BLaER1 (cell line): Measurements from ENCODE around the gene CCDC88C.
"Not testable (repeated sequence)": the region's sequence is repeated elsewhere in the genome, so short reads cannot be mapped to it uniquely, and the experiment has no call there.

Experiments used
- H3K27ac ChIP-seq: shearing (Covaris generic); formaldehyde crosslinking; 2 replicates; pipeline ENCODE4 v1.8.1; 2022
- H3K27me3 ChIP-seq: shearing (Covaris generic); formaldehyde crosslinking; 2 replicates; pipeline ENCODE4 v1.8.1; 2022
- H3K36me3 ChIP-seq: shearing (Covaris generic); formaldehyde crosslinking; 2 replicates; pipeline ENCODE4 v1.8.1; 2022
- H3K4me1 ChIP-seq: shearing (Covaris generic); formaldehyde crosslinking; 2 replicates; pipeline ENCODE4 v1.8.1; 2022
- H3K4me2 ChIP-seq: shearing (Covaris generic); formaldehyde crosslinking; 2 replicates; pipeline ENCODE4 v1.8.1; 2022
- H3K4me3 ChIP-seq: shearing (Covaris generic); formaldehyde crosslinking; 2 replicates; pipeline ENCODE4 v1.8.1; 2022
- H3K9ac ChIP-seq: shearing (Covaris generic); formaldehyde crosslinking; 2 replicates; pipeline ENCODE4 v1.8.1; 2022
- H3K9me3 ChIP-seq: shearing (Covaris generic); formaldehyde crosslinking; 2 replicates; pipeline ENCODE4 v1.8.1; 2022
- H4K20me1 ChIP-seq: shearing (Covaris generic); formaldehyde crosslinking; 2 replicates; pipeline ENCODE4 v1.8.1; 2022
- Cebpa-rat ChIP-seq: shearing (Covaris generic); IDR thresholded peaks from 2 replicates; pipeline ENCODE4 v1.8.1; 2022

The CCDC88C gene

DNA sequence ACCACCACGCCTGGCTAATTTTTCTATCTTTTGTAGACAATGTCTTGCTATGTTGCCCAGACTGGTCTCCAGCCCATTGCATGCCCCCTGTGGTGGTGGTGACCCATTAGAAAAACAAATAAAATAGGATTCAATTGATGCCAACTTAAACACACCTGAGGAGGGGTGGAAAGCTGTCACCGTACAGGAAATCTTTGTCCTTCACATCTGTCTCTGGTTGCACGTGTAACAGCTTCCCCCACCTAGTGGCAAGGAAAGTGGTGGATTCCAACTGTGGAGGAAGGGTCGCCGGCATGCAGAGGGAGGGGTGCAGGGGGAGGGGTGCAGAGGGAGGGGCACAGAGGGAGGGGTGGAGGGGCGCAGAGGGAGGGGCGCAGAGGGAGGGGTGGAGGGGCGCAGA is 147.0 kb downstream of the CCDC88C start:
- peaks cover 8% of the 10 kb centered on the region for H3K27me3 ChIP-seq
- H4K20me1 ChIP-seq = no peaks in the 10 kb centered on the region
- no peak overlapping the region for H3K9ac ChIP-seq
- TF ChIP-seq Cebpa-rat = no peak
- no peaks in the 10 kb centered on the region for H3K9me3 ChIP-seq
- no peak overlapping the region for H3K4me3 ChIP-seq
- H3K27ac ChIP-seq = no peak overlapping the region
- H3K4me1 ChIP-seq = no peaks in the 10 kb centered on the region
- peaks cover 64% of the 10 kb centered on the region for H3K36me3 ChIP-seq
- H3K4me2 ChIP-seq = no peak overlapping the region

DNA sequence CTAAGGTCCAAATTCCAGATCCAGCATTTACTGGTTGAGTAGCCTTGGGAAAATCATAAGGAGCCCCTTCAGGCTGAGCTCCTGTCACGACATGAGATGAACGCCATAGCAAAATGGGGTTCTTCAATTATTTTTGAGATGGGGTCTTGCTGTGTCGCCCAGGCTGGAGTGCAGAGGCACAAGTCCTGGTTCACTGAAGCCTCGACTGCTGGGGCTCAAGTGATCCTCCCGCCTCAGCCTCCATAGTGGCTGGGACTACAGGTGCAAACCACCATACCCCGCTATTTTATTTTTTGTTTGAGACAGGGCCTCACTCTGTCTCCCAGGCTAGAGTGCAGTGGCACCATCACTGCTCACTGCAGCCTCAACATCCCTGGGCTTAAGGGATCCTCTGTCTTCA is 147.4 kb downstream of the CCDC88C start:
- Histone ChIP-seq H3K4me1 (0 out of 2 replicates have a peak, but pooled peaks cover under 1% of the 10 kb centered on the region), H3K27me3 (peaks cover 12% of the 10 kb centered on the region), H4K20me1 (peaks cover 4% of the 10 kb centered on the region), H3K9me3 (no peaks in the 10 kb centered on the region), H3K4me3 (no peak overlapping the region), H3K4me2 (no peak overlapping the region), H3K27ac (no peak overlapping the region), H3K9ac (no peak overlapping the region), H3K36me3 (peaks cover 60% of the 10 kb centered on the region)
- no peak for TF ChIP-seq Cebpa-rat

DNA sequence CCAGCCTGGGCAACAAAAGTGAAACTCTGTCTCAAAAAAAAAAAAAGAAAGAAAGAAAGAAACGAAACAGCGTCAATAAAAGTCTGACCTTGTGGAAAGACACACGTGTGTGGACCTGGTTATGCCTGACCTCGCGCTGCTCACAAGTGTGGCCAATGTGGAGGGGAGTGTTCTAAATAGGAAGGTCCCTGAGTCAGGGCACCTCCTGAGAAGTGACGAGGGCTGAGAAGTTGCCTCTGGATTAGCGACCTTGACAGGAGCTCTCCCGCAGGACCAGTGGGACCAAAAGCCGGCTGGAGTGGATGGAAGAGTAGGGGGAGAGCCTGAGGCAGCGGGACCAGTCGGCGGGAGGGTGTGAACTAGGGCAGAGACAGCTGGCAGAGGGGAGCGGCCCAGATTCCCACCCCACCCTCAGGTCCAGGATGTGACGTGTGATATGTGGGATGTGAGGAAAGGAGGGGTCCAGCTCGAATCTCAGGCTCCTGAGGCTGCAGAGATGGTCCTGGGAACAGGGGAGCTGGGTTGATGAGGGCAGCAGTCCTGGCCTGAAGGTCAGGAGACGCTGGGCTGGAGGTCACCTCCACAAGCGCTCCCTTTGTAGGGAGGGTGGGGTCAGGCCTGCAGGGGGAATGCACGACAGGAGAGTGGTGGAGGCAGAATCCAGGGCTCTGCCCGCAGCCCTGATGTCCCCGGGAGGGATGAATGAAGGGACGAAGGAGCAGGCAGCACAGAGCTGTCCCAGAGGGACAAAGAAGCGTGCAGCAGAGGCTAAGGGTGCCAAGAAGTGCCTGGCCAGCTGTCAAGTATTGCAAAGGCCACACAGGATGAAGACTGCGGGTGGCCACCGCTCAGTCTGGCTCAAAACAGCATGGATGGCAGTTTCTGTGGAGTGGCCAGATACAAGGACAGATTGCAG is 148.3 kb downstream of the CCDC88C start:
- Histone ChIP-seq H3K4me2 (no peak overlapping the region), H3K36me3 (peaks cover 51% of the 10 kb centered on the region), H4K20me1 (peaks cover 13% of the 10 kb centered on the region), H3K4me3 (no peak overlapping the region), H3K27ac (no peak overlapping the region), H3K9me3 (no peaks in the 10 kb centered on the region), H3K9ac (no peak overlapping the region), H3K4me1 (peaks cover 9% of the 10 kb centered on the region), H3K27me3 (peaks cover 21% of the 10 kb centered on the region)
- no peak for TF ChIP-seq Cebpa-rat

DNA sequence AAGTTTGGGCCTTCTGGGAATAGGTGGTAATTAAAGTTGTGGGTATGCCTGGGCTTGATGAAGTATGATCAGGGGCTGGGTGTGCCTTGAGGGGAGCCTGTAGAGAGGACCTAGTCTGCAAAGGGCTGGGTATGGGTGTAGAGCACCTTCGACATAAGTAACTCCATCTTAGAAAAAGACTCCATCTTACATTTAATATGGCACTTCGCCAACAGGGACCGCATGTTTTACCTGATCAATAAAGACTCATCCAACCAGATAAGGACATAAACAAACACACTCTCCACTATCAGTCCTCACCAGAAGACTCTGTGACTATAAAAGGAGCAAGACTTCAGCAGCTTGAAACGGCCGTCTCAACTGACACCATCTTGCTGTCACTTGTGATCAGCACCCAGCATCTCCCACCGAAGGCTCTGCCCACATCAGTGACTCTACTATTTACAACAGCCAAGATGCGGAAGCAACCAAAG is 149.6 kb downstream of the CCDC88C start:
- no peaks in the 10 kb centered on the region for H3K9me3 ChIP-seq
- peaks cover 10% of the 10 kb centered on the region for H3K4me1 ChIP-seq
- H4K20me1 ChIP-seq = peaks cover 19% of the 10 kb centered on the region
- no peak overlapping the region for H3K4me3 ChIP-seq
- no peak overlapping the region for H3K9ac ChIP-seq
- H3K36me3 ChIP-seq = peaks cover 38% of the 10 kb centered on the region
- H3K4me2 ChIP-seq = no peak overlapping the region
- TF ChIP-seq Cebpa-rat = no peak
- H3K27me3 ChIP-seq = peaks cover 34% of the 10 kb centered on the region
- no peak overlapping the region for H3K27ac ChIP-seq

DNA sequence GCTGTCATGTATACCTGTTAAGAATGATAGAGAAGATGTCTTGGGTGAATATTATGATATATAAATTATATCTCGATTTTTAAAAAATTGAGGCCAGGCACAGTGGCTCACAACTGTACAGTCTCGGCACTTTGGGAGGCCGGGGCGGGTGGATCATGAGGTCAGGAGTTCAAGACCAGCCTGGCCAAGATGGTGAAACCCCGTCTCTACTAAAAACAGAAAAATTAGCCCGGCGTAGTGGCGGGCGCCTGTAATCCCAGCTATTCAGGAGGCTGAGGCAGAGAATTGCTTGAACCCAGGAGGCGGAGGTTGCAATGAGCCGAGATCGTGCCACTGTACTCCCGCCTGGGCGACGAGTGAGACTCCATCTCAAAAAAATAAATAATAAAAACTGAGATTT is 151.3 kb downstream of the CCDC88C start:
- H3K4me2 ChIP-seq, H3K9ac ChIP-seq, H3K27ac ChIP-seq, H3K4me3 ChIP-seq, H3K9me3 ChIP-seq: not testable (repeated sequence)
- Histone ChIP-seq H4K20me1 (peaks cover 19% of the 10 kb centered on the region), H3K4me1 (peaks cover 12% of the 10 kb centered on the region), H3K27me3 (peaks cover 34% of the 10 kb centered on the region), H3K36me3 (peaks cover 21% of the 10 kb centered on the region)

DNA sequence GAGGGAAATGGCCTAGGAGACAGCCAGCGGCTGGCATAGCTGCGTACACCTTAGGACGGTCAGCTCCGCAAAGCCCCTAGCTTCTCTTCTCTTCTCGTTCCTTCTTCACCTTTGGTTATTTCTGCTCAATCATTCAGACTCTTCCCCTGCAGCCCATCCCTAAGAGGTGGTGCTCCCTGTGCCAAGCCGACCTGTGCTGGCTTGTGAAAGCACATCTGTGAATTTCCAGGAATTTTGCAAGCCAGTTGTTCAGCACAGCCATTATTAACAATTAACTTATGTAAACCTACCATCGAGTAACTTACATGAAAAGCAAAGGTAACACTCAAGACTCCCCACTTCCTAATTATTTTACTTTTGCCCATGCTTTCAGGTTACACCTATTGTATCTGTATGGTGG is 152.2 kb downstream of the CCDC88C start:
- no peaks in the 10 kb centered on the region for H3K9me3 ChIP-seq
- no peak for TF ChIP-seq Cebpa-rat
- peaks cover 16% of the 10 kb centered on the region for H3K36me3 ChIP-seq
- no peak overlapping the region for H3K4me2 ChIP-seq
- peaks cover 19% of the 10 kb centered on the region for H4K20me1 ChIP-seq
- no peak overlapping the region for H3K4me3 ChIP-seq
- H3K27ac ChIP-seq = no peak overlapping the region
- H3K9ac ChIP-seq = no peak overlapping the region
- H3K27me3 ChIP-seq = peaks cover 34% of the 10 kb centered on the region
- H3K4me1 ChIP-seq = peaks cover 21% of the 10 kb centered on the region

DNA sequence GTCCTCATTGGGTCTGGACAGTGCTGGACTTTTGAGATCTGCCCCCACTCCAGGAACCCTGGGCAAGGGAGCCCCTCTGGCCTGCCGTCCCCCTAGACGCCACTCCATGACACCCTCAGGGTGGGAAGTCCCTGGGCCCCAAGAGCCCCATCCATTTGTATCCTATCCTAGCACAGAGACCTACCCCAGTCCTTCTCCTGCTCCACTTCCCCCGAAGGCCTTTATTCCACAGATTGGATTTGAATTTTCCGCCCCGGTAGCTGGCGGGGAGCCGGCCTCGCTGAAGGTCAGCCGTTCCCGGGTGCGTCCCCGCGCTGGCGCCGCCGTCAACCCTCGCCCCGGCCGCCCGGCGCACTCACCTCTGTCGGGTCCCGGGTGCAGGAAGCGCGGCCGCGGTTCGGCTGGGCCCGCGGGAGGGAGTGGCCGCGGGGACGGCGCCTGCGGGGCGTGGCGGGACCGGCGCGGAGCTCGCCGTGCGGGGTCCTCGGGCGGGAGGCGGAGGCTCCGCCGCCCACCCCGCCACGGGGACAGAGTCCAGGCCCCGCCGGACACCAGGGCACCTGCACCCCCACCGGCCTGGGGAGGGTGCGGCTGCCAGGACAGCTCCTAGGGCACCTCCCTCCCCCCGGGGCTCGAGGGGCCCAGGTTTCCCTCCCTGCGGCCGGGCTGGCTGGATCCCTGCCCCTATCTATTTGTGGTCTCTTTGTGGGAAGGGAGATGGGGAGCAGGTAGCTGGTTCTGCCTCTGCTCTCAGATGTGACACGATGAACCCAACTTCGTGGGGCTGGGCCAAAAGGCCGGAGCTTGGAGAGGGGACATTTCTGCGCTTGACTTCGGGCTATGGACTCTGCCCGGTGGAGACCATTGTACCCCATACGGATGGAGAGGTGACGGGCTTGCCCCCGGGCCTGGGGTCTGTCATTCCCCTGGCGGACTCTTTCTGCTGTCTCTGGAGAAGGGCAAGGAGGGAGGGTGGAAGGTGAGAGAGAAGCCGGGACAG is 153.2 kb downstream of the CCDC88C start:
- H3K4me1 ChIP-seq = peaks cover 22% of the 10 kb centered on the region
- H3K27ac ChIP-seq = no peak overlapping the region
- peak overlapping the region; percentile 48 for H3K4me2 ChIP-seq
- no peak for TF ChIP-seq Cebpa-rat
- H3K9me3 ChIP-seq = no peaks in the 10 kb centered on the region
- 0 out of 2 replicates have a peak overlapping the region, but pooled peaks have one; percentile 22 for H3K4me3 ChIP-seq
- H3K27me3 ChIP-seq = peaks cover 34% of the 10 kb centered on the region
- H4K20me1 ChIP-seq = peaks cover 19% of the 10 kb centered on the region
- H3K36me3 ChIP-seq = 0 out of 2 replicates have a peak, but pooled peaks cover 7% of the 10 kb centered on the region
- H3K9ac ChIP-seq = no peak overlapping the region

DNA sequence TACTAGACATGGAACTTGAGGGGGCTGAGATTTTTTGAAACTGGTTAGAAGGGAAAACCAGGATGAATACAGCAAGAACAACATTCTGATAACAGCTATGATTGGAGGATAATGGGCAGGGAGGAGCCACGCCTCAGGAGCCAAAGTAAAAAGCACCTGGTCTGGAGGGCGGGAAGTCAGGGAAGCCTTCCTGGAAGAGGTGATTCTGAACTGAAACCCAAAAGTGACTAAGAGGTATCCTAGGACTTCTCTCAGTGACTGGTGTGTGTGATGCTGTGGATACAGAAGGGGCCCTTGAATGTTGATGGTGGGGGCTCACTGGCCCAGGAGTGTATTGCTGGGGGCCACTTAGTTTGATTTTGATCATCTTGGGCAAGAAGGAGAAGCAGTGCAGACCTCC is 154.3 kb downstream of the CCDC88C start:
- Histone ChIP-seq H4K20me1 (peaks cover 19% of the 10 kb centered on the region), H3K4me3 (no peak overlapping the region), H3K4me1 (peaks cover 23% of the 10 kb centered on the region), H3K9ac (no peak overlapping the region), H3K4me2 (no peak overlapping the region), H3K27me3 (peaks cover 34% of the 10 kb centered on the region), H3K36me3 (0 out of 2 replicates have a peak, but pooled peaks cover 6% of the 10 kb centered on the region), H3K27ac (no peak overlapping the region), H3K9me3 (no peaks in the 10 kb centered on the region)
- no peak for TF ChIP-seq Cebpa-rat

DNA sequence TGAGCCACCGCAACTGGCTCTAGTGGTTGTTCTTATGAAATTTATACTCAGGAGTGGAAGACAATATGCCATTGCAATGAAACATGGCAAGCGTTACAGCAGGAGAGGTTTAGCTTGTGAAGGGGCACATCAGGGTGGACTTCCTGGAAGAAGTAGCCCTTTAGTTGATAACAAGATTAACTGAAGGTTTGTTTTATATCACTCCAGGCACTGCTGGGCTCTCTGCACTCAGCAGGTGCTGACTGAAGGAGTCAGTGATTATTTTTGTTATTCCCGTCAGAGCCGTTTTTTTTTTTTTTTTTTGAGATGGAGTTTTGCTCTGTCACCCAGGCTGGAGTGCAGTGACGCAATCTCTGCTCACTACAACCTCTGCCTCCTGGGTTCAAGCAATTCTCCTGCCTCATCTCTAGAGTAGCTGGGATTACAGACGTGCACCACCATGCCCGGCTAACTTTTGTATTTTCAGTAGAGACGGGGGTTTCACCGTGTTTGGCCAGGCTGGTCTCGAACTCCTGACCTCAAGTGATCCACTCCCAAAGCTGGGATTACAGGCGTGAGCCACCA is 155.6 kb downstream of the CCDC88C start:
- Histone ChIP-seq H3K4me3 (no peak overlapping the region), H3K4me1 (peaks cover 36% of the 10 kb centered on the region), H3K36me3 (no peaks in the 10 kb centered on the region), H3K9ac (no peak overlapping the region), H3K9me3 (no peaks in the 10 kb centered on the region), H3K4me2 (no peak overlapping the region), H4K20me1 (peaks cover 19% of the 10 kb centered on the region), H3K27me3 (peaks cover 34% of the 10 kb centered on the region), H3K27ac (no peak overlapping the region)
- TF ChIP-seq Cebpa-rat = 0 out of 2 replicates have a peak, but pooled peaks have one; percentile 34
